Ascending aorta (tissue), 2 donors: ENCODE data around the gene CPA5. TPM values are rescaled to one million over a fixed set of nuclear protein-coding genes. Genes with fewer than 3 reads are reported as not detected.

Experiments used
- DNase-seq, 2 donors: peaks; one replicate each; pipeline ENCODE4 v3.0.0-alpha.2; 2019; ENCODE audit warnings: low spot score in 2 of 2
- H3K27ac ChIP-seq, 2 donors: fragments of 200-600 bp; sonication (generic); one replicate each; pipeline ENCODE4 v1.5.1; 2016 to 2017; ENCODE audit warnings: mild to moderate bottlenecking in 1 of 2
- H3K27me3 ChIP-seq: fragments of 200-600 bp; sonication (generic); one replicate; pipeline ENCODE4 v1.5.1; 2017
- H3K36me3 ChIP-seq, 2 donors: fragments of 200-600 bp; sonication (generic); one replicate each; pipeline ENCODE4 v1.5.1; 2016
- H3K4me1 ChIP-seq, 2 donors: fragments of 200-600 bp; sonication (generic); one replicate each; pipeline ENCODE4 v1.5.1; 2016 to 2017; ENCODE audit warnings: mild to moderate bottlenecking in 1 of 2
- H3K4me3 ChIP-seq, 2 donors: fragments of 200-600 bp; sonication (generic); one replicate each; pipeline ENCODE4 v1.5.1; 2016 to 2017; ENCODE audit warnings: mild to moderate bottlenecking in 1 of 2
- H3K9me3 ChIP-seq, 2 donors: fragments of 200-600 bp; sonication (generic); one replicate each; pipeline ENCODE4 v1.5.1; 2016
- intact Hi-C: fragments of 100-400 bp; cut with DNase I; formaldehyde crosslinking; loops from one replicate; pipeline ENCODE4 v1.15.1; 2023
- total RNA-seq: library from RNA; depleted of rRNA; stranded (reverse); fragments of >200 nt; gene quantifications from one replicate; pipeline ENCODE4 v1.1.0, GENCODE V29; 2016
- TF ChIP-seq, protein P1 (sequence below), 3 experiments: fragments of 200-600 bp in 2 of 3; fragments of 450-650 bp in 1 of 3; sonication (generic) in 2 of 3; IDR thresholded peaks; one replicate each; pipeline ENCODE4 v1.5.1; 2016 to 2019; ENCODE audit warnings: antibody characterized with exemption in 3 of 3, mild to moderate bottlenecking in 1 of 3, moderate library complexity in 1 of 3

The CPA5 gene
- total RNA-seq, 1 donor from 2014 or later = not detected

GRCh38 chr7:130362251-130362816 lies 17.7 kb downstream of the CPA5 start:
- no peak for DNase-seq
- Histone ChIP-seq H3K4me3 (no peak overlapping the region), H3K36me3 (no peaks in the 10 kb centered on the region), H3K4me1 (peaks cover 0 to 14% of the 10 kb centered on the region in 2 donors), H3K27me3 (no peaks in the 10 kb centered on the region), H3K27ac (no peak overlapping the region), H3K9me3 (peaks cover 0 to 5% of the 10 kb centered on the region in 2 donors)
- TF ChIP-seq, protein P1, sequence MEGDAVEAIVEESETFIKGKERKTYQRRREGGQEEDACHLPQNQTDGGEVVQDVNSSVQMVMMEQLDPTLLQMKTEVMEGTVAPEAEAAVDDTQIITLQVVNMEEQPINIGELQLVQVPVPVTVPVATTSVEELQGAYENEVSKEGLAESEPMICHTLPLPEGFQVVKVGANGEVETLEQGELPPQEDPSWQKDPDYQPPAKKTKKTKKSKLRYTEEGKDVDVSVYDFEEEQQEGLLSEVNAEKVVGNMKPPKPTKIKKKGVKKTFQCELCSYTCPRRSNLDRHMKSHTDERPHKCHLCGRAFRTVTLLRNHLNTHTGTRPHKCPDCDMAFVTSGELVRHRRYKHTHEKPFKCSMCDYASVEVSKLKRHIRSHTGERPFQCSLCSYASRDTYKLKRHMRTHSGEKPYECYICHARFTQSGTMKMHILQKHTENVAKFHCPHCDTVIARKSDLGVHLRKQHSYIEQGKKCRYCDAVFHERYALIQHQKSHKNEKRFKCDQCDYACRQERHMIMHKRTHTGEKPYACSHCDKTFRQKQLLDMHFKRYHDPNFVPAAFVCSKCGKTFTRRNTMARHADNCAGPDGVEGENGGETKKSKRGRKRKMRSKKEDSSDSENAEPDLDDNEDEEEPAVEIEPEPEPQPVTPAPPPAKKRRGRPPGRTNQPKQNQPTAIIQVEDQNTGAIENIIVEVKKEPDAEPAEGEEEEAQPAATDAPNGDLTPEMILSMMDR (IDR thresholded peaks at IDR 0.05) = no peak
- intact Hi-C loops = loop anchor here (5.0 to 10.0 kb wide), 2 partner anchors 35 to 302 kb away; partner anchors contain the start of gene COPG2

- Histone ChIP-seq H3K27me3 (no peaks in the 10 kb centered on the region), H3K9me3 (peaks cover 0 to 5% of the 10 kb centered on the region in 2 donors), H3K4me3 (no peak overlapping the region), H3K36me3 (no peaks in the 10 kb centered on the region), H3K4me1 (peaks cover 0 to 10% of the 10 kb centered on the region in 2 donors), H3K27ac (peak overlapping the region; percentile 52 to 56)
- peak; percentile 41 to 87 for DNase-seq
- TF ChIP-seq, protein P1 (IDR thresholded peaks at IDR 0.05) = no peak
- intact Hi-C loops = loop anchor here (5.0 to 10.0 kb wide), 2 partner anchors 34 to 302 kb away; partner anchors contain the start of gene COPG2
Measured at GRCh38 chr7:130363026-130363847, 18.6 kb downstream of the CPA5 start.

DNA sequence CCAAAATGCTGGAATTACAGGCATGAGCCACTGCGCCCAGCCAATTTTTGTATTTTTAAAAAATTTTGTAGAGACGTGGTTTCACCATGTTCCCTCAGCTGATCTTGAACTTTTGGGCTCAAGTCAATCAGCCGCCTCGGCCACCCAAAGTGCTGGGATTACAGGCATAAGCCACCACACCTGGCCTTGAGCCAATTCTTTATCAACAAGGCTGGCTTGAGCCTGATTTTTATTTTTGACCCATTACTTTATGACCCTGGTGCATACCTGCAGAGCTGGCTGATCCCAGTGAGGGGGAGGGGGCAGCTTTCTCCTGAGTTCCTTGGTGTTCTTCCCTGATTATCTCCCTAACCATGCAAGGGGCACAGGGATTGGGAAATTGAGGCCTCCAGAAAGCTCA lies 19.8 kb downstream of the CPA5 start:
- Histone ChIP-seq H3K4me3 (no peak overlapping the region), H3K27ac (peak overlapping the region in 1 of 2 donors; percentile 52), H3K9me3 (peaks cover 0 to under 1% of the 10 kb centered on the region in 2 donors), H3K36me3 (no peaks in the 10 kb centered on the region), H3K4me1 (peaks cover 4 to 14% of the 10 kb centered on the region in 2 donors), H3K27me3 (no peaks in the 10 kb centered on the region)
- no peak for DNase-seq
- TF ChIP-seq, protein P1 (IDR thresholded peaks at IDR 0.05) = no peak
- intact Hi-C loops = loop anchor here (5.0 to 10.0 kb wide), 2 partner anchors 33 to 300 kb away; partner anchors contain the start of gene COPG2

DNA sequence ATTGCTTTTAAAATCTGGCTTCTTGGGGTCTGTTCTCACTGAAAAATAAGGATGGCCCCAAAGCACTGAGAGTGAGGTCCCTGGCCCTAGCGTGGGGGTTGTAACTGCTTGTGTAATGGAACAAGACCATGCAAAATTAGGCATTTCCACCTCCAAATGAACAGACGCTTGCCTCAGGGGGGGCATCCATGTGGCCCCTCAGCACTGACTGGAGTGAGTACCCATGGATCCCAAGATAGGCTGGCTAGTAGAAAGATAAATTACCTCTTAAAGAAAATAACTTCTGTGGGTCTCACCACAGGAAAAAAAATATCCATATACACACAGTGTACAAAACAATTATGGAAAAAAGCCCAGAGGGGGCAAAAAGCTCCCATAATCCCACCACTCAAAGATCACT lies 20.5 kb downstream of the CPA5 start:
- intact Hi-C loops = loop anchor here (10.0 kb wide), 1 partner anchor 300 kb away; the partner anchor contains the start of gene COPG2
- no peak for DNase-seq

More for the DNA sequence above, 20.5 kb downstream of the CPA5 start:
- Histone ChIP-seq H3K27me3 (no peaks in the 10 kb centered on the region), H3K36me3 (no peaks in the 10 kb centered on the region), H3K9me3 (no peaks in the 10 kb centered on the region), H3K4me3 (no peak overlapping the region), H3K4me1 (peaks cover 4 to 20% of the 10 kb centered on the region in 2 donors), H3K27ac (no peak overlapping the region)
- TF ChIP-seq, protein P1 (IDR thresholded peaks at IDR 0.05) = no peak
